ENCODE results near the gene ZDHHC14. TPM values are rescaled to one million over a fixed set of nuclear protein-coding genes. Genes with fewer than 3 reads are reported as not detected.

ZDHHC14 gene
- total RNA-seq, 1 donor from 2014 or later, result 5.1 TPM

DNA sequence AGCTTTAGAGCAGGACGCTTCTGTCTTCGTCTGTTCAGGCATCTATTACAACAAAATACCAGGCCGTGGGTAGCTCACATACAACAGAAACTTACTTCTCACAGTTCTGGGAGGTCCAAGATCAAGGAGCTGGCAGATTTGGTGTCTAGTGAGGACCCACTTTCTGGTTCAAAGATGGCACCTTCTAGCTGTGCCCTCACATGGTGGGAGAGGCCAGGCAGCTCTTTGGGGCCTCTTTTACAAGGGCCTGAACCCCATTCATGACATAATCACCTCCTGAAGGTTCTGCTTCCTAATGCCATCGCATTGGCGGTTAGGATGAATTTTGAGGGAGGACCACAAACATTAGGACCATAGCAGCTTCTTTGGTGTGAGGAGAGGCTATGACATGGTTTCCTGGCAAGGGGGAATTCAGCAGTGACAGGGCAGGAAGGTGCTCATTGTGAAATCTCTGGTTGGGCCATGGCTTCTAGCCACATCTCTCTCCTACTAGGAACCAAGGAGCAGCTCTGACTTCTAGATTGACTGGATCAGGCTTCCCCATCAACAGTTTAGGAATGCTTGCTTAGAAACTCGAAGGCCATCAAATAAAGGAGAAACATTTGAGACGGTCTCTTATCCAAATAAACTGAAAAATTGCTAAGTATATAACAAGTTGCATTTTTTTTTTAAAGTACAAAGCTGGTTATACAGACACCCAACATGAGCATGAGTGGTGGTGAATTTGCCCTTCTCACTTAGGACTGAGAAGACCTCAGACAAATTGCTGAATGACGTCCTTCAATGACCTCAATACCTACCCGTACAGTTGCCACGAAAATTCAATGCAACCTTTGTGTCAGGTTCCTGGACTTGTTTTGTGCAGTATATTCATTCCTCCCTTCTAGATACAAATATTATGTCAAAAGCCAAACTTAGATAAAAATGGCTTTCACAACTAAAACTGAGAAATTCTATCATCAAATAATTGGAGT, 140.7 kb downstream of the ZDHHC14 start:
- Mint-ChIP-seq H3K4me1 (ENCODE audit: low read depth, unreplicated experiment) (peaks cover 10% of the 10 kb centered on the region), H3K4me3 (ENCODE audit: unreplicated experiment) (no peak overlapping the region), H3K36me3 (ENCODE audit: unreplicated experiment) (peaks cover 4% of the 10 kb centered on the region), H3K27me3 (ENCODE audit: unreplicated experiment) (peaks cover 2% of the 10 kb centered on the region), H3K9me3 (ENCODE audit: unreplicated experiment) (peaks cover 3% of the 10 kb centered on the region), H3K27ac (ENCODE audit: unreplicated experiment) (no peak overlapping the region)
- no peak for DNase-seq
- TF ChIP-seq, protein P1, sequence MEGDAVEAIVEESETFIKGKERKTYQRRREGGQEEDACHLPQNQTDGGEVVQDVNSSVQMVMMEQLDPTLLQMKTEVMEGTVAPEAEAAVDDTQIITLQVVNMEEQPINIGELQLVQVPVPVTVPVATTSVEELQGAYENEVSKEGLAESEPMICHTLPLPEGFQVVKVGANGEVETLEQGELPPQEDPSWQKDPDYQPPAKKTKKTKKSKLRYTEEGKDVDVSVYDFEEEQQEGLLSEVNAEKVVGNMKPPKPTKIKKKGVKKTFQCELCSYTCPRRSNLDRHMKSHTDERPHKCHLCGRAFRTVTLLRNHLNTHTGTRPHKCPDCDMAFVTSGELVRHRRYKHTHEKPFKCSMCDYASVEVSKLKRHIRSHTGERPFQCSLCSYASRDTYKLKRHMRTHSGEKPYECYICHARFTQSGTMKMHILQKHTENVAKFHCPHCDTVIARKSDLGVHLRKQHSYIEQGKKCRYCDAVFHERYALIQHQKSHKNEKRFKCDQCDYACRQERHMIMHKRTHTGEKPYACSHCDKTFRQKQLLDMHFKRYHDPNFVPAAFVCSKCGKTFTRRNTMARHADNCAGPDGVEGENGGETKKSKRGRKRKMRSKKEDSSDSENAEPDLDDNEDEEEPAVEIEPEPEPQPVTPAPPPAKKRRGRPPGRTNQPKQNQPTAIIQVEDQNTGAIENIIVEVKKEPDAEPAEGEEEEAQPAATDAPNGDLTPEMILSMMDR (IDR thresholded peaks at IDR 0.05; ENCODE audit: partially characterized antibody, unreplicated experiment), result no peak

DNA sequence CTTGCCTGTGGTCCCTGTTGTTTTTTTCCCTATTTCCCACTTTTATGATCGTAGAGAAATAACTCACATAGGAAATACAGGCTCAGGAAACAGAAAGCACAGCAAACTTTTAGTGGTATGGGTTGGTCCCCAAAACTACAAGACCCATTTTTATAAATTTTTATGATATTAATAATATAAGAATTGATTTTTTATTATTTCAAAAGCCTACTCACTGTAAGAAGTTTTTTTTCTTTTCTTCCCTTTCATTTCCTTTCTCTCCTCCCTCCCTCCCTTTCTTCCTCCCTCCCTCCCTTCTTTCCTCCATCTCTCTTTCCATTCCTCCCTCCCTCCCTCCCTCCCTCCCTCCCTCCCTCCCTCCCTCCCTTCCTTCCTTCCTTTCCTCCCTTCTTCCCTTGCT, 141.5 kb downstream of the ZDHHC14 start:
- peaks cover 10% of the 10 kb centered on the region for H3K4me1 Mint-ChIP-seq (ENCODE audit: low read depth, unreplicated experiment)
- H3K27me3 Mint-ChIP-seq (ENCODE audit: unreplicated experiment), result peaks cover 2% of the 10 kb centered on the region
- peaks cover 4% of the 10 kb centered on the region for H3K36me3 Mint-ChIP-seq (ENCODE audit: unreplicated experiment)
- no peak for DNase-seq
- H3K9me3 Mint-ChIP-seq (ENCODE audit: unreplicated experiment), result peaks cover 3% of the 10 kb centered on the region
- H3K4me3 Mint-ChIP-seq (ENCODE audit: unreplicated experiment), result no peak overlapping the region
- H3K27ac Mint-ChIP-seq (ENCODE audit: unreplicated experiment), result no peak overlapping the region
- TF ChIP-seq, protein P1 (IDR thresholded peaks at IDR 0.05; ENCODE audit: partially characterized antibody, unreplicated experiment), result no peak

DNA sequence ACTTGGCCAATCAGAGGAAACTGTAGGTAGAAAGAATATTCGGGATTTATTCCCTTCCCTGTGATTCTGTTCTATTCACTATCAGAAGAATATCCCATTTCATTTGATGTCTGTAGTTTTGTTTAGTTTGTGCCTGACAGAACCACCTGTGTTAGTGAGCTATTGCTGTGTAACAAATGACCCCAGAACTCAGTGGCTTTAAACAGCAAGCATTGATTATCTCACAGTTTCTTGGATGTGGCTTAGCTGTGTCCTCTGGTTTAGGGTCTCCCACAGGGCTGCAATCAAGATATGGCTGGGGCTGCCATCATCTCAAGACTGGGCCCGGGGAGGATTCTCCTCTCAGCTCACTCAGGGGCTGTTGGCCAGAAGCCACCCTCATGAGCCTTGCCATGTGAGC, 143.7 kb downstream of the ZDHHC14 start:
- H3K4me3 Mint-ChIP-seq (ENCODE audit: unreplicated experiment), result no peak overlapping the region
- TF ChIP-seq, protein P1 (IDR thresholded peaks at IDR 0.05; ENCODE audit: partially characterized antibody, unreplicated experiment), result no peak
- H3K27me3 Mint-ChIP-seq (ENCODE audit: unreplicated experiment), result peaks cover 2% of the 10 kb centered on the region
- no peak for DNase-seq
- no peak overlapping the region for H3K27ac Mint-ChIP-seq (ENCODE audit: unreplicated experiment)
- peaks cover 6% of the 10 kb centered on the region for H3K4me1 Mint-ChIP-seq (ENCODE audit: low read depth, unreplicated experiment)
- peaks cover 4% of the 10 kb centered on the region for H3K36me3 Mint-ChIP-seq (ENCODE audit: unreplicated experiment)
- H3K9me3 Mint-ChIP-seq (ENCODE audit: unreplicated experiment), result peaks cover 3% of the 10 kb centered on the region

DNA sequence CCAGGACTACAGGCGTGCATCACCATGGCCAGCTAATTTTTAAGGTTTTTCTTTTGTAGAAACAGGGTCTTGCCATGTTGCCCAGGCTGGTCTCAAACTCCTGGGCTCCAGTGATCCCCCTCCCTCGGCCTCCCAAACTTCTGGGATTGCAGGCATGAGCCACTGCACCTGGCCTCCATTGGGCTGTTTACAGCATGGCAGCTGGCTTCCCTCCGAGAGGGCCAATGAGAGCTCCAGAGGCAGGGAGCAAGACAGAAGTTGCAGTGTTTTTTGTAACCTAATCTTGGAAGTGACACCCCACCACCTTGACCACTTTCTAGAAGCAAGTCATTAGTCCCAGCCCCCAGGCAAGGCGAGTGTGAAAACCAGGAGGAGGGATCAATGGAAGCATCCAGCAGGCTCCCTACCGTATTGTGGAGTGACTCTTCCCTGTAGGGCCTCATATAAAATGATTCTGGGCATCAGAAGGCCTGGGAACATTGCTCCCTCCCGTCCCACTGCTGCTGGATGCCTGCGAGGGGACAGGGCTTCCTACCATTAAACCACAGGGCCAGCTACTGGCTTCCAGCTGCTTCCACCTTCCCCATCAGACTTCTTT, 144.4 kb downstream of the ZDHHC14 start:
- Mint-ChIP-seq H3K36me3 (ENCODE audit: unreplicated experiment) (peaks cover 4% of the 10 kb centered on the region), H3K27me3 (ENCODE audit: unreplicated experiment) (peaks cover 2% of the 10 kb centered on the region), H3K4me3 (ENCODE audit: unreplicated experiment) (no peak overlapping the region), H3K9me3 (ENCODE audit: unreplicated experiment) (peaks cover 3% of the 10 kb centered on the region), H3K4me1 (ENCODE audit: low read depth, unreplicated experiment) (peaks cover 6% of the 10 kb centered on the region), H3K27ac (ENCODE audit: unreplicated experiment) (no peak overlapping the region)
- no peak for DNase-seq
- TF ChIP-seq, protein P1 (IDR thresholded peaks at IDR 0.05; ENCODE audit: partially characterized antibody, unreplicated experiment), result no peak

Data from glutamatergic neuron (in vitro differentiated cells).